HG02943 (cell line): ENCODE measurements around the gene POU2F3.

Experiments used
- ATAC-seq: cut with Tn5 transposase; IDR thresholded peaks from one replicate; pipeline ENCODE4 v1.9.1; 2021; ENCODE audit warnings: mild to moderate bottlenecking, low read depth, moderate library complexity; ENCODE audit not compliant: unreplicated experiment

The POU2F3 gene

DNA sequence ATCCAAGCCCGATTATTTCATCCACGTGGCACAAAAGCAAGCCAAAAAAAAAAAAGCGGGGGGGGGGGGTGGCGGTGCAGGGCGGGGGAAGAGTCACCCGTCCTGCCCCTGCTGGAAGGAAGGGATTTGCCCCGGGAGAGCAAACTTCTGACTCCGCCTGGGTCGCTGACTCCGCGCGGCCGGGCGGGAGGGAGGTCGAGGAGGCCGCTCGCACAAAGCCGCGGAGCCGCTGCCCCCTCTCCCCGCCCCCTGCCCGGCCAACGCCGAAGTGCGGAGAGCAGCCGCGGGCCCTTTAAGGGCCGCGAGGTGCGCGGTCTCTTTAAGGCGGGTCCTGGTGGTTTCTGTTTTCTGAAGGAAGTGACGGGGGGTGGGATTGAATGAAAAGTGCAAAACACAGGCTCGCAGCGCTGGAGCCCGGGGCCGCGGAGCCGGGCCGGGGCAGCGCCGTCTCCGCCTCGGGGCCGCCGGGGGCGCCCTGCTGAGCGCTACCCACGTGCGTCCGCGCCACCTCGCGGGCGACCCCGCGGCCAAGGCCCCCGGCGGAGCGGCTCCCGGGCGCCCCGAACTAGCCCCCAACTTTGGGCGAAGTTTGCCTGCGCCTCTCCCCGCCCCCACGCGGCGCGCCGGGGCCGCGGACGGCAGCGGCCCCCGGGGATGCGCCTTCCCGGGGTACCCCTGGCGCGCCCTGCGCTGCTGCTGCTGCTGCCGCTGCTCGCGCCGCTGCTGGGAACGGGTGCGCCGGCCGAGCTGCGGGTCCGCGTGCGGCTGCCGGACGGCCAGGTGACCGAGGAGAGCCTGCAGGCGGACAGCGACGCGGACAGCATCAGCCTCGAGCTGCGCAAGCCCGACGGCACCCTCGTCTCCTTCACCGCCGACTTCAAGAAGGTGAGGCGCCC lies 29.1 kb upstream of the POU2F3 start, which contains the start of gene OAF:
Gene OAF, plus strand, starts transcription at position 407 of the 896 bp plus-strand sequence. Its CDS starts 248 bp downstream, at position 655.
- ATAC-seq, result no peak

DNA sequence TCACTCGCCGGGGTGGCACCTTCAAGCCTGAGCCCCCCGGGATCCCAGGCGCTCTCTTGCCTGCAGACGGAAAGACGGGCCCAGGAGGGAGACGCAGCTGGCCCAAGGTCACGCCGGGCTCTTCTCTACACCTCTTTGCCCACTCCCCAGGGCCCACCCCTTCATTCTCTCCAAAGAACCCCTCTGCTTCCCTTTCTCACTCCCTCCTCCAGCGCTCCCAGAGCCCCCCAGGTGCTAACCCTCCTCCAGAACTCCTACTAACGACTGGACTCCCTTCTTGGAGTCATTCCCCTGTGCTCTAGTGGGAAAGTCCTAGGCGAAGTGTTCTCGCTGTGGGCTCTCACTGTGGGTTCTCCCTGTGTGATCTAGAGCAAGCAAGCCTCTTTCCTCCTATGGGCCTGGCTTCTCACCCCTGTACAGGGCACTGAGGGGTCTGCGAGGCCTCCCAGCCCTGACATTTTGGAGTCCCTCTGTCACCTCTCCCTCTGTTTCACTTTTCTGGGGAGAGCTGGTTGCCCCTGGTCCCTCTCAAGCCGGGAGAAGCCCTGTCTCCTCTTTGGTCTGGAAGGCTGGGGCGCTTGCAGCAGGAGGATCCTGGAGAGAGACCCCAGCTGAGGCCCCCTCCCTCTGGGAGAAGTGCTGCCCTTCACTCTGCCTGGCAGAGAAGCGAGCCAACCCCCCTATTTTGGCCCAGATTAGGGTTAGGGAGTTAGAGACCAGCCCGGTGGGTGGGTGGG lies 28.2 kb upstream of the POU2F3 start:
- no peak for ATAC-seq

DNA sequence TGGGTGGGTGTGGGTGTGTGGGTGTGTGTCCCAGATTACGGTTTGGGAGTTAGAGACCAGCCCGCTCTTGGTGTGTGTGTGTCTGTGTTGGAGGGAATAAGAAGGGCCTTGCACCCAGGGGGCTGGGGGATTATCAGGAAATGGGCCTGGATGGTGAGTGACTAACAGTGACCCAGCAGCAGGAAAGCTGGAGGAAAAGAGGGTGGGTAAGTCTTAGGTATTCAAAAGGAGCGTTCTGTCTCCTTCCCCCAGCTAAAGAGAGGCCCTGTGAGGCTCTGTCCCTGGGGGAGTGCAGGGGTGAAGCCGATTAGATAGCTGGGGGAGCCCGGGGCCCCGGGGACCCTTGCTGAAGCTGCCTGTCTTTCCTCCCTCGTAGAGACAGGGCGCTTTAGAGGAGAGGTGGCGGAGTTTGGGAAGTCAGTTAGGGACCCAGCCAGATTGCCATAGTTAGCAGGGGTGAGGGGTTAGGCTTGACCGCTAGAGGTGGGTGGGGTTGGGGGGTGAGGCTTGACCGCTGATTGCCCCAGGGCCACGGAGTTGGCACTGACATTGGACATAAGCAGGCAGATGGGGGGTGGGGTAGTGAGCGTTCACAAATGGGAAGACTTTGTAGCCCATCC lies 27.6 kb upstream of the POU2F3 start:
- ATAC-seq, result no peak

DNA sequence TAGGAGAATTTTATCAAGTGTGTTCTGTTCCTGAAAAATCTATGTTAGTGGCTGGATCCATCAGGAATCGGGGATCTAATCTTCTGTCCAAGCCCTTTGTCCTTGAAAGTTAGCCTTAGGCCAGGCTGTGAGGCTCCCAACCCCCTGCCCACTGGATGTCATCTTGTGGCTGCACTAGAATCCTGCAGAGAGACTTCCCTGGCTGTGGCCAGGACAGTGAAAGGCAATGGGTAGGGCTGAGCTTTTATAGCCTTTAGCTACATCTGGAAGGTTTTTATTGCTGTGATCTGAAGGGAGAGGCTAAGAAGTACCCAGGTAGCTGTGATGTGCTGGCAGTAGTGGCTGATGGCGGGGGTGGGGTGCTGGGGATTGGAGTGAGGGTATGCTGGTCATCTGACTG lies 27.0 kb upstream of the POU2F3 start:
- ATAC-seq, result no peak

DNA sequence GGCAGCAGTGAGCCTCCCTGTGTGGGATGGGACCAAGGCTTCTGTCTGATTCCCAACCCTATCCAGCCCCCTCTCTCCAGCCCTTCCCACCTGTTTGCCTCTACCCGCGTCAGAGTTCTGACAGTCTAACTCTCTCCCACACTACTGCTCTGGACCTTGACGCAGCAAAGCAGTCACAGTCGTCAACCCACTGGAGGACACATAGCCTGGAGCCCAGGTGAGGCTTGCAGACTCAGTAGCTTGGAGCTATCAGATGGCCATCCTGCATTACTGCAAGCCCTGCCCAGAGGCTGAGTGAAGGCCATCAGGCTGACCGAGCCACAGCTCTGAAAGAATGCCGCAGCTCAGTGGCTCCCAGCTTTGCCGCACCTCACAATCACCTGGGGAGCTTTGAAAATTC lies 25.4 kb upstream of the POU2F3 start:
- ATAC-seq, result no peak

DNA sequence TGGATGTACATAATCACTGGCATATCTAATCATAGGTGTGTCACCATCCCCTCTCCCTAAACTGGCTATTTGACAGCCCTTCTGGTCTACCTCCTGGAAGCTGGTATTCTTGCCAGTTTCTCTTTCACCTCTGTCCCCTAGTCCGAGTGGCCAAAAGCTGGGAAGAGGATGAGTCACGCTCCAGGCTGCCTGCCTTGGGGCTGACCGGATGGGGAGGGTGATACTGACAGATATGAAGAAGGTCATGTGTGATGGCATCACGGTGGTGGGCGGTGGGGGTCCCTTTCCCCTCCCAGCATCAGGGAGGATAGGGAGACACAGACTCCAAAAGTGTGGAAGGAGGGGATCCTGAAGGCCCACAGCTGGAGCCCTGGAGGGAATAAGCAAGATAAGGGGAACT lies 24.3 kb upstream of the POU2F3 start:
- no peak for ATAC-seq

DNA sequence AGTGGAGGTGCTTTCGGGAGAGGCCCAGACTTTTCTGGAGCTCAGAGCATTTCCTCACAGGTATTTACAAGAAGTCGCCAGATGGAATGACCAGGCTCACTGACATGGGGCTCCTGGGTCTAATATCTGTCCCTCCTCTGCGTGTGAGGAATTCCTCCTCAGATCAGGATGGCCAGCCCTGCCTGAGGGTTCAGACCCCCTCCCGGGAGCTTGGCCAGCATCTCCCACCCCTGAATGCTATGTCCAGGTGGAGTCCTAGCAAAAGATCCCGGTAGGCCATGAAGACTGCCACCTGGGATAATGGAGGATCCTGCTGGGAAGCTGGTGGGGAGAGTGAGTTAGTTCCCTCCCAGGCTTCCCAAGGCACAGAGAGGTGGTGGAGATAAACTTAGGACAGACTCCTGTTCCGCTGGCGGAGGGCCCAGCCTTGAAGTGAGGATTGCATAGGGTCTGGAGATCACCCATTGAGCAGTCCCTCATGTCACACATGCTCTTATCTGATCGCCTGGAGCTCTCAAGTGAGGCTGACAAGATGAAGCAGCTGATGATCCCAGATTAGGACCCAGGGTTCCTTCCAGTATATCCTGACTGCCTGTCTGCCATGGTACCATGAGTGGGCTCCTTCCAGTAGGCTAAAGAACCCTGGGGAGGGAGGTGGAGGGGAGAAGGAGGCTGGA lies 23.4 kb upstream of the POU2F3 start:
- no peak for ATAC-seq

DNA sequence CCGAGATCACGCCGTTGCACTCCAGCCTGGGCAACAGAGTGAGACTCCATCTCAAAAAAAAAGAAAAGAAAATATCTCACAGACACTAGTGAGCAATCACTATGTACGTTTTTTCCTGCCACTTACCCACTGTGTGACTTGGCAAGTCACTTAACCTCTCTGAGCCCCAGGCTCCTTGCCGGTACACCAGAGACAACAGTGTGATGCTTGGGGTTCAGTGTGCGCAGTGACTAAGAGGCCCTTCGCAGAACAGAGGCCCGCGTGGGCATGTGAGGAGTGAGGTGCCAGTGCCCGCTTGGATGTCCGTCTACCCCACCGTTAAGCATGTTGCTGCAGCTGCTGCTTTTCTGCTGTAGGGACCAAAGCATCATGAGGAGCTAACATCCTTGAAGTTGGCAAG lies 22.4 kb upstream of the POU2F3 start:
- no peak for ATAC-seq

DNA sequence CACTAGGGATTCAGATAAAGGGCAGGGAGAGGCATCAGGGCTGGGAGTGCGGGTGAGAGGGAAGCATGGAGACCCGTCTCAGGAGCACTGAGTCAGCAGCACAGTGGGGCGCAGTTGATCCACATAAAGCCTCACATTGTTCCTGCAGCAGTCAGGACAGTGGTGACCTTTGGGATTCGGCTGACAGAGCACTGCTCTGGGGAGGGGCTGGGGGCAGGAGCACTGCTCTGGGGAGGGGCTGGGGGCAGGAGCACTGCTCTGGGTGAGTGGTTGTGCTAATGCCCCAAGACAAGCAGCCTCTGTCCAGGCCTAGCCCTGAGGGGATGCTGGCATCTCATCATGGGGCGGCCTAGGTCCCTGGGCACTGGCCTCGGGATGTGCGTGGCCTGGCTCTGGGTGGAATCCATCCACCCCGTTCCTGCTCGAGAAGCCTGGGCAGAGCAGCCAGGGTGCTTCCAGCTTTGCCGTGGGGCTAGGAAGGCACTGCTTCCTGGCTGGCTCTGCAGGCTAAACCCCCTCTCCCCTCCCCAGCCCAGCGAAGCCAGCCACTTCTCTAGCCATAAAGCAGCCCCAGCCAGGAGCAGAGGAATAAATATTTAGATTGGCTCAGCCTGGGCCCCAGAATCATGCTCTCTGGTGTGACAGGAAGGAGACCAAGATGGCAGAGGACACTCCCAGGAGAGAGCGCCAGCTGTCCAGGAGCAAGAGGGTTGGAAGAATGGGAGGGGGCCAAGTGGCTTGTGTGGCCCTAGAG lies 21.8 kb upstream of the POU2F3 start:
- ATAC-seq, result no peak

DNA sequence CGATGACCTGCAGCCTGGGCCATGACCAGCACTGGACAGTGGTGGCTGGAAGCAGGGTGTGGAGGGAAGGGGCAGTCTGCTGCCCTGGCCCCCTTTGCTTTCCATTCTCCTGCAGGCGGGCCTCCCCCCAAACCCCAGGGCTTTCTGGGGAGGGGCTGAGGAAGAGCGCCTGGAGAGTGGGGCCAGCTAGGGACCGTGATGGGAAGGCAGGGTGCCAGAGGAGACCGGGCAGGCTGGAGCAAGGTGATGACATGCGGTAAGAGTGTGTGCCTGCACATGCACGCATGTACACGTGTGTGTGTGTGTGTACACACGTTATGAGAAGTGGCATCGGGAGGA lies 21.3 kb upstream of the POU2F3 start:
- no peak for ATAC-seq

DNA sequence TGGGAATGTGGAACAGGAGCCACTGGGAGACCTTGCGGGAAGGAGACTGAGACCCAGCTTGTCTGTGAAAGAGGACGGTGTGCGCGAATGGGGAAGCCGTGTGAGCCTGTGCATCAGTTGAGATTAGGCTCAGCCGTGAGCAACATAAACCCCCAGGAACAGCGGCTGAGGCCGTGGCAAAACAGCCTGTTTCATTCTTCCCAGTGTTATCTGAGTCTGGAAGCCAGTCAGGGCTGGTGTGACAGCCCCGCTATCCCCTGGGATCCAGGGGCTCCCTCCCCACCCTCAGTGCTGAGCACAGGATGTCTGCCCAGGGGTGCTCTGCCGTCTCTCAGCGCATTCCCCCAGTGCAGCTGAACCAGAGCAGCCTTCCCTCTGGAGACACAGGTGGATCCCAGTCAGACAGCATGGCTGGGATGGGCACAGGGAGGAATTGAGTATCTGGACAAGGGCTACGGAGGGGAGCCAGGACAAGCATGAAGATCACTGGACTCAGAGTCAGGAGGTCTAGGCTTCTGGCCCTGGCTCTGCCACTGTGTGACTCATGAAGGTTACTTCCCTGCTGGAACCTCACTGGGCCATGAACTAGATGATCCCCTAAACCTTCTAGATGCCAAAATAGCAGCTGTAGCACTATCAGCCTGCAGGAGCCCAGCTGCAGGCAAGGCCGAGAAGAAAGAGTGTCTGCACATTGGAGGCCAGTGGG lies 20.6 kb upstream of the POU2F3 start:
- no peak for ATAC-seq

DNA sequence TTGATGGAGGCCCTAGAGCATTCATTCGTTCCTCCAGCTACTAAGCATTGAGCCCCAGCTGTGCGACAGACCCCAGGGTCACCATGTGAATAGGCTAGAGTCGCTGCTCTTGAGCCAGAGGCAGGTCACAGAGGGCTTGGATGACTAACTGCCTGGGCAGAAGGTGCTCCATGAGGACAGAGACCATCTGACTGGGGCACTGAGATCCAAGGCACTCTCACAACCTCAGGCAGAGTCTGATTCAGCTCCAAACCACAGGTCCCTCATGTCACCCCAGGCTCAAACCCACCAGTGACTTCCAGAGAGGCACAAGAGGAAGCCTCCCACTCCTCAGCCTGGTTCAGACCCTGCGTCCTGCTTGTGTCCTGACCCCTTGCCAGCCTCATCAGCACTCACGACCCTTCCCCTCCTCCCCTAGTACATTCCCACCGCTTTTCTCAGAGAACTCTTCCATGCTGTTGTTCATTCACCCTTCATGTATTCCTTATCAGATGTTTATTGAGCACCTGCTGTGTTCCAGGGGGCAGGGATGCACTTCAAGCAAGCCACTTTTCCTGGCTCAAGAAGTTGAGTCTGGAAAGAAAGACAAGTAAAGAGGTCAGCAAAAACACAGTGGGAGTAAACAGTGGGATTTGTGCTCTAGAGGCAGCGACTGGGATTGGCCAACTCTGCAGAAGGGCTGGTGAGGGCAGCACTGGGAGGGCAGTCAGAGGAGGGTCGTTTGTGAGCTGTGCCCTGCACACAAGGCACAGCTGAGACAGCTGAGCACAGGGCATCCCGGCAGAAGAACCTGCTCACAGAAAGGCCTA lies 19.8 kb upstream of the POU2F3 start:
- ATAC-seq, result no peak

DNA sequence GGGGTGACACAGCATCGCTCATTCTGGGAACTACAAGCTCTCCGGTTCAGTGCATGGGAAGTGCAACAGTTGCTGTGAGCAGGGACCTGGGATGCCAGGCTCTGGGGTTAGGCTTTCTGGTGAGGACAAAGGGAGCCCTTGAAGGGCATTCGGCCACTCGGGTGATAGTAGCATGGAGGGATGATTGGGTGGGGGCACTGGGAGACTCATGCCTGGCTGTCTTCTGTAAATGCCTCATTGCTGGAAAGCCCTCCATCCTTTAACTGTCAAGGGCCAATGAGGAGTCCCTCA lies 19.2 kb upstream of the POU2F3 start:
- ATAC-seq, result no peak

DNA sequence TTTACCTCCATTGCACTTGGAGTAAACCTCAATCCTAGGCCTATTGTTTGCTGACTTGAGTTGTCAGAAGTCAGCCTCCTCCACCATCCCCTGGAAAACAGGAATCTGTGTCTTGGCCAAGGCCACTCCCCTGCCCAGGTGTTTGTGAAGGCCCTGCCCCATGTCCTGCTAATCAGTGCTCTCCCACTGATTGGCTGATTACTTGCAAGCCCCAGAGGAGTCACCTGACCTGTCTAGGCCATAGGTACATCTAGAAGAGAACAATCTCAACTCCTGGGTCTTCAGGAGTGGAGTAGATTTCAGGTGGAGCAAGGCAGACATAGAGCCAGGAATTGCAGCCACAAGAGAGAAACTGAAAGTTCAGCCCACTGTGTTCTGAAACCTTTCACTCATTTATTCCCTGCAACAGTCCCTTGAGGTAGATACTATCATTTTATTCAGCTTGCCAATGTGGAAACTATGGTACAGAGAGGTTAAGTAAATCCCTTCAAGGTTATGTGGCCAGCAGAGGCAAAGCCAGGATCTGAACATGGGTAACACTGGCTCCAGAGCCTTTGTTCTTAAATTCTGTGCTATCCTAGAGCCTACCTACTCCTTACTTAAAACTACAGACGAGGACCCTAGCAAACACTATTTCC lies 18.7 kb upstream of the POU2F3 start:
- ATAC-seq, result no peak

DNA sequence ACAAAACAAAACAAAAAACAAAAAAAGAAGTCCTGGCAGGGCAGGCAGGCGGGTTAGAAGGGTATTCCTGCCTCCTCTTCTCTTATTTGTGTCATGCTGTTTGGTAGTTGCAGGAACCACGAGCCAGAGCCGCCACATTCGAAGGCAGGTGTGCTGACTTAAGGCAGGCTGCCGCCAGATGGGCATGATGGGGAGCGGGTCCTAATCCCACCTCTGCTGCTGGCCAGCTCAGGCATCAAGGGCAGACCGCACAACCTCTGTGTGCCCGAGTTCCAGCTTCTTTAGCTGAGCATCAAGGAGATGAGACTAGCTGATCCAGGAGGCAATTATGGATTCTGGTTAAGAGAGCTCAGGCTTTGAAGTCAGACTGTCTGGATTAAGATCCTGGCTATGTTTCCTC lies 17.0 kb upstream of the POU2F3 start:
- ATAC-seq, result no peak

DNA sequence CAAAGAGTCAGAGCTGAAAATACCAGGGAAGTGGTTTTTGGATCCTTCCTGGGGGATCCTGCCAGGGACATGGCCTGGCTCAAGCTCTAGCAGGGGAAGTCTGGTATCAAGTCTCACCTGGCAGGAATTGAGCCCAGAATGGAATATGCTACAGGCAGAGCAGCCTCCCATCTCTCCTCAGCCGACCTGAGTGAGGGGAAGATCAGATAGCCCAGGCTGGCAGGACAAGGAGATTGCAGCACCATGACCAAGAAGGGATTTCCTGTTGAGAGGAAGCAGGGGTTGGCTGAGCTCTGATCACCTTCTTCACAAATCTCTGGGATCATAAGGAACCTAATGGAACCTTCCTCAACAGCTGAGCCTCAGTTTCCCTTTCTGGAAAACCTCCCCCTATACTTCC lies 16.1 kb upstream of the POU2F3 start:
- ATAC-seq, result no peak

DNA sequence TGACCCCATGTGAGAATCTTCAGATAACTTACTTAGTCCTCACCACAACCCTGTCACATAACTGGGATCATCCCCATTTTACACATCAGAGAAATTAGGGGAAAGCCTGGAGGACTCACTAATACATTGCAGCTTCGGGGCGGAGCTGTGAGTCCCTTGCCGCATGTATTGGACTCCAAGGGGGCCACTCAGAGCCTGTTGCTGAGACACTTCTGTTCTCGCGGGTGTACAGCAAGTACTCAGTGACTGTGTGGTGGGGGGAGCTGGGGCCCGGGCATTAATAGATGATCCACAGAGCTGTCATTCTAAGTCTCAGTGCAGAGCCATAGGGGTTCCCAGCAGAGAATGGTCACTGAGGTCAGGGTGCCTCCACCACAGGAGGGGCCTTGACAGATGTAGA lies 15.6 kb upstream of the POU2F3 start:
- ATAC-seq, result no peak
